NCI-H510A treated with DMSO at 0.1 percent for 48 hours (cell line): ENCODE results near the gene PROM1.

Experiments
- DNase-seq: peaks from one replicate; lab custom pipeline; 2025; lab: John Stamatoyannopoulos, UW

Gene PROM1

GRCh38 chr4:15944895-15945294 lies 138.9 kb downstream of the PROM1 start:
- DNase-seq: no peak

- no peak for DNase-seq
These were observed 141.5 kb downstream of the PROM1 start for GRCh38 chr4:15942283-15942682.

GRCh38 chr4:15938640-15939039 lies 145.2 kb downstream of the PROM1 start, which contains the start of gene FGFBP1:
TSS of gene FGFBP1 (minus strand) at chr4:15938740. CDS start at chr4:15936632, 2,108 bp downstream.
- no peak for DNase-seq

- peak; percentile 5 for DNase-seq
These were observed 145.6 kb downstream of the PROM1 start for GRCh38 chr4:15938182-15938581.

- peak; percentile 7 for DNase-seq
These were observed 147.3 kb downstream of the PROM1 start for GRCh38 chr4:15936495-15936894.

- DNase-seq: no peak
These were observed 148.1 kb downstream of the PROM1 start for GRCh38 chr4:15935504-15936402.

GRCh38 chr4:15934259-15934658 lies 149.6 kb downstream of the PROM1 start:
- DNase-seq: no peak

- DNase-seq: no peak
These were observed 152.2 kb downstream of the PROM1 start for GRCh38 chr4:15931451-15932210.

GRCh38 chr4:15930314-15930713 lies 153.5 kb downstream of the PROM1 start:
- DNase-seq: no peak

- no peak for DNase-seq
These were observed 154.3 kb downstream of the PROM1 start for GRCh38 chr4:15929540-15929939.

- no peak for DNase-seq
These were observed 154.9 kb downstream of the PROM1 start for GRCh38 chr4:15928883-15929282.

- DNase-seq: no peak
These were observed 157.3 kb downstream of the PROM1 start for GRCh38 chr4:15926486-15926885.

GRCh38 chr4:15925830-15926229 lies 158.0 kb downstream of the PROM1 start:
- no peak for DNase-seq

GRCh38 chr4:15921592-15921932 lies 162.3 kb downstream of the PROM1 start:
- no peak for DNase-seq

GRCh38 chr4:15920723-15921591 lies 162.9 kb downstream of the PROM1 start:
- DNase-seq: no peak

- DNase-seq: no peak
These were observed 165.2 kb downstream of the PROM1 start for GRCh38 chr4:15918484-15919129.
